ENCODE results near the gene ZNF467.

Gene ZNF467

GRCh38 chr7:149818536-149818840, 45.1 kb upstream of the ZNF467 start:
- H3K4me3 ChIP-seq (ENCODE audit: low read depth, low read length), result no peak overlapping the region
- no peak for TF ChIP-seq CTCF (IDR thresholded peaks at IDR 0.05; ENCODE audit: low read depth, low read length)

- TF ChIP-seq CTCF (IDR thresholded peaks at IDR 0.05; ENCODE audit: low read depth, low read length), result no peak
- no peak overlapping the region for H3K4me3 ChIP-seq (ENCODE audit: low read depth, low read length)
Measured at GRCh38 chr7:149817836-149818535, 44.6 kb upstream of the ZNF467 start.

- H3K4me3 ChIP-seq (ENCODE audit: low read depth, low read length), result no peak overlapping the region
- no peak for TF ChIP-seq CTCF (IDR thresholded peaks at IDR 0.05; ENCODE audit: low read depth, low read length)
Measured at GRCh38 chr7:149817301-149817771, 43.9 kb upstream of the ZNF467 start.

DNA sequence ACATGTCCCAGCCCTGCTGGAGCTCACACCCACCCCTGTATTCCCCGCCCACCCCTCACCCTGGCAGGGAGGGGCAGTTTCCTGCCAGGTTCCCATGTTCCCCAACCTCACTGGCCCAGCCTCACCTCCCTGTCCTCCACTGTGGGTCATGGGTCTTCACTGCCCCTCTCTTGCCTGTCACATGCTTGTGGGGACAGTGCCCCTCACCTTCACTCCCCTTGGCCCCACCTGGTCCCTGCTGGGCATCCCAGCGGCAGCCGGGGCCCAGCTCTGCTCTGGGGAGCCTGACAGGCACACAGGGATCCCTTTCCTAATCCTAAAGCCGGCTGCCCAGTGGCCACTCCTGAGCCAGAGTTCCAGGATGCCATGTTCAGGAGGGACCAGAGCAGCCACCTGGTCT, 43.4 kb upstream of the ZNF467 start:
- TF ChIP-seq CTCF (IDR thresholded peaks at IDR 0.05; ENCODE audit: low read depth, low read length), result no peak
- H3K4me3 ChIP-seq (ENCODE audit: low read depth, low read length), result no peak overlapping the region

DNA sequence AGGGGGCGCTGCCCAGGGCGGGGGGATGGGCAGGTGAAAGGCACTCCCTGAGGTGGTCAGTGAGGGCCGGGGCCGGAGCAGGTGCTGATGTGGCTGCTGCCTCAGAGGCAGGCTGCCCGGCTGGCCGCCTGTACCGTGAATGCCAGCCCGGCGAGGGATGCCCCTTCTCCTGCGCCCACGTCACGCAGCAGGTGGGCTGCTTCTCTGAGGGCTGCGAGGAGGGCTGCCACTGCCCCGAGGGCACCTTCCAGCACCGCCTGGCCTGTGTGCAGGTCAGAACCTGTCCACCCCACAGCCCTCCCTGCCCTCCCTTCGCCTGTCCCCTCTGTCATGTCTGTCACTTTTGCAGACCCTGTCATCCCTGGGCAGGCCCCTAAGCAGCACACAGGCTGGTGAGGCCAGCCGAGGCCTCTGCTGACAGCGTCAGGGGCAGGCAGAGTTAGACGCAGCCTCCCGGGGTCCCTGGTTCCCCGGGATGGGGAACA, 42.9 kb upstream of the ZNF467 start:
- no peak overlapping the region for H3K4me3 ChIP-seq (ENCODE audit: low read depth, low read length)
- TF ChIP-seq CTCF (IDR thresholded peaks at IDR 0.05; ENCODE audit: low read depth, low read length), result no peak

DNA sequence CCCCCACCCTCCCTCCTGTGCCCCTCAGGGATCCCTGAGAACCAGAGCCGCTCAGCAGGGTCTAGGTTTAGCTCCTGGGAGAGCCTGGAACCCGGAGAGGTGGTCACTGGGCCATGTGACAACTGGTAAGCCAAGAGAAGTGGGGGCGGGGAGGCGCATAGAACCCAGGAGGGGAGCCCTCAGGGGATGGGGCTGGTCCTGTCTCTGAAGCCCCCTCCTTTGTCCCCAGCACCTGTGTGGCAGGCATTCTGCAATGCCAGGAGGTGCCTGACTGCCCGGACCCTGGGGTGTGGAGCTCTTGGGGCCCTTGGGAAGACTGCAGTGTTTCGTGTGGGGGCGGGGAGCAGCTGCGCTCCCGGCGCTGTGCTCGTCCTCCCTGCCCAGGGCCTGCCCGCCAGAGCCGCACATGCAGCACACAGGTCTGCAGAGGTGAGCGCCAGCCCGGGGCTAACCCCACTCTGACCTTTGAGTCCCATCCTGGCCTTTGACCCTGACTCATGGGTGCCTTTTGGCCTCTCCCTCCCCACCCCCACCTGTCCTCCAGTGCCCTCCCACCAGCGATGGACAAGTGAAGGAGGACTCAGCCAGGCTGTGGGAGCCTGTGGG, 42.4 kb upstream of the ZNF467 start:
- no peak overlapping the region for H3K4me3 ChIP-seq (ENCODE audit: low read depth, low read length)
- TF ChIP-seq CTCF (IDR thresholded peaks at IDR 0.05; ENCODE audit: low read depth, low read length), result no peak

DNA sequence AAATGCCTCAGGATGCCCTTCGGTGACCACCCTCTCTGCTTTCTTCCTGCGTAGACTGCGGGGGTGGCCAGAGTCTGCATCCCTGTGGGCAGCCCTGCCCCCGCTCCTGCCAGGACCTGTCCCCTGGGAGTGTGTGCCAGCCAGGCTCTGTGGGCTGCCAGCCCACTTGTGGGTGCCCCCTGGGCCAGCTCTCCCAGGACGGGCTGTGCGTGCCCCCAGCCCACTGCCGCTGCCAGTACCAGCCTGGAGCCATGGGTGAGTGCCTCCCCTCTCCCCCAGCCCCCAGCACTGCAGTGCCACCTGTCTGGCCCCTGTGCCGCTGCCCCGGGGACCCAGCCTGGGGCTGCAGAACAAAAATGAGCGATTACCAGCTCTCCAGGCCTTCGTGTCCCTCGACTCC, 41.7 kb upstream of the ZNF467 start:
- no peak overlapping the region for H3K4me3 ChIP-seq (ENCODE audit: low read depth, low read length)
- TF ChIP-seq CTCF (IDR thresholded peaks at IDR 0.05; ENCODE audit: low read depth, low read length), result no peak
